Suprapubic skin (tissue), 4 donors: ENCODE results near the gene RAB24.

ENCODE experiments used
- CTCF ChIP-seq, 2 donors: fragments of 200-600 bp in 1 of 2; fragments of 450-650 bp in 1 of 2; sonication (generic) in 1 of 2; IDR thresholded peaks; one replicate each; pipeline ENCODE4 v1.5.1; 2016 to 2019; ENCODE audit warnings: antibody characterized with exemption in 2 of 2, mild to moderate bottlenecking in 1 of 2, moderate library complexity in 1 of 2
- EP300 ChIP-seq: sonication (generic); formaldehyde crosslinking; IDR thresholded peaks from one replicate; pipeline ENCODE4 v1.6.1; 2017; ENCODE audit warnings: antibody characterized with exemption
- POLR2A ChIP-seq, 2 donors: fragments of 450-650 bp; IDR thresholded peaks; one replicate each; pipeline ENCODE4 v1.6.1; 2017; ENCODE audit warnings: antibody characterized with exemption in 2 of 2, mild to moderate bottlenecking in 2 of 2, moderate library complexity in 2 of 2
- POLR2AphosphoS5 ChIP-seq, 3 donors: sonication (generic); formaldehyde crosslinking; IDR thresholded peaks; one replicate each; pipeline ENCODE4 v1.6.1; 2017; ENCODE audit warnings: antibody characterized with exemption in 3 of 3

- TF ChIP-seq CTCF (IDR thresholded peaks at IDR 0.05) = no peak
- no peak for TF ChIP-seq POLR2A (IDR thresholded peaks at IDR 0.05)
- TF ChIP-seq POLR2AphosphoS5 (IDR thresholded peaks at IDR 0.05) = no peak
- no peak for TF ChIP-seq EP300
Observed at GRCh38 chr5:177339107-177339638, 35.7 kb upstream of the RAB24 start.
